Activated T-cell treated with anti-CD3 and anti-CD28 coated beads, Interleukin-2, amount 50 U/mL, for 4 hours (primary cell): ENCODE measurements around the gene TRIM8. TPM values are rescaled to one million over a fixed set of nuclear protein-coding genes. Genes with fewer than 3 reads are reported as not detected.

Experiments
- ATAC-seq, 2 donors: fragments of 200-7000 bp; cut with Tn5 transposase; one replicate each; pipeline ENCODE4 v1.10.0; 2021
- DNase-seq: peaks from one replicate; pipeline ENCODE4 v3.0.0-alpha.2; 2020
- H3K27me3 Mint-ChIP-seq: one replicate; pipeline ENCODE4 v1.8.0; 2021; ENCODE audit warnings: low read depth, mixed read lengths
- H3K36me3 Mint-ChIP-seq: one replicate; pipeline ENCODE4 v1.8.0; 2022; ENCODE audit warnings: mixed read lengths; ENCODE audit not compliant: insufficient read depth
- H3K4me1 Mint-ChIP-seq: one replicate; pipeline ENCODE4 v1.8.0; 2021; ENCODE audit warnings: low read depth, mixed read lengths
- H3K4me3 Mint-ChIP-seq: one replicate; pipeline ENCODE4 v1.8.0; 2021; ENCODE audit warnings: mild to moderate bottlenecking, moderate library complexity, mixed read lengths
- H3K9me3 Mint-ChIP-seq: one replicate; pipeline ENCODE4 v1.8.0; 2021; ENCODE audit warnings: mixed read lengths
- total RNA-seq, 3 donors: library from RNA; stranded (reverse); gene quantifications; one replicate each; pipeline ENCODE4 v1.2.1, GENCODE V29; 2021

The TRIM8 gene
- total RNA-seq, 3 donors from 2014 or later: 53.9 to 67.6 (median 59.9) TPM

GRCh38 chr10:102621443-102622325, 22.6 kb upstream of the TRIM8 start:
- ATAC-seq (peak in 1 of 2 donors; percentile 35), DNase-seq (no peak)
- H3K9me3 Mint-ChIP-seq: no peaks in the 10 kb centered on the region
- peak overlapping the region; percentile 17 for H3K4me3 Mint-ChIP-seq
- no peaks in the 10 kb centered on the region for H3K4me1 Mint-ChIP-seq
- no peaks in the 10 kb centered on the region for H3K27me3 Mint-ChIP-seq
- H3K36me3 Mint-ChIP-seq: peaks cover 9% of the 10 kb centered on the region

- Mint-ChIP-seq H3K9me3 (no peaks in the 10 kb centered on the region), H3K36me3 (peaks cover 5% of the 10 kb centered on the region), H3K4me1 (no peaks in the 10 kb centered on the region), H3K4me3 (no peak overlapping the region), H3K27me3 (no peaks in the 10 kb centered on the region)
- DNase-seq (no peak), ATAC-seq (no peak)
These were observed 20.2 kb upstream of the TRIM8 start for GRCh38 chr10:102624094-102624493.

GRCh38 chr10:102624751-102625645, 19.3 kb upstream of the TRIM8 start:
- ATAC-seq: no peak
- H3K36me3 Mint-ChIP-seq: peaks cover 5% of the 10 kb centered on the region
- H3K27me3 Mint-ChIP-seq: no peaks in the 10 kb centered on the region
- no peaks in the 10 kb centered on the region for H3K4me1 Mint-ChIP-seq
- no peak for DNase-seq
- no peaks in the 10 kb centered on the region for H3K9me3 Mint-ChIP-seq
- H3K4me3 Mint-ChIP-seq: no peak overlapping the region

- no peak for ATAC-seq
- Mint-ChIP-seq H3K36me3 (peaks cover 5% of the 10 kb centered on the region), H3K4me3 (no peak overlapping the region), H3K9me3 (no peaks in the 10 kb centered on the region), H3K27me3 (no peaks in the 10 kb centered on the region), H3K4me1 (no peaks in the 10 kb centered on the region)
- DNase-seq: no peak
These were observed 18.1 kb upstream of the TRIM8 start for GRCh38 chr10:102626026-102626685.

GRCh38 chr10:102627291-102627735, 17.0 kb upstream of the TRIM8 start:
- Mint-ChIP-seq H3K36me3 (peaks cover 5% of the 10 kb centered on the region), H3K9me3 (no peaks in the 10 kb centered on the region), H3K4me1 (peaks cover 2% of the 10 kb centered on the region), H3K27me3 (no peaks in the 10 kb centered on the region), H3K4me3 (no peak overlapping the region)
- DNase-seq (no peak), ATAC-seq (no peak)

GRCh38 chr10:102627736-102628293, 16.5 kb upstream of the TRIM8 start:
- H3K4me3 Mint-ChIP-seq: no peak overlapping the region
- H3K4me1 Mint-ChIP-seq: peaks cover 7% of the 10 kb centered on the region
- no peaks in the 10 kb centered on the region for H3K27me3 Mint-ChIP-seq
- DNase-seq (no peak), ATAC-seq (no peak)
- peaks cover 5% of the 10 kb centered on the region for H3K36me3 Mint-ChIP-seq
- H3K9me3 Mint-ChIP-seq: no peaks in the 10 kb centered on the region

GRCh38 chr10:102628451-102628911, 15.8 kb upstream of the TRIM8 start:
- Mint-ChIP-seq H3K4me1 (peaks cover 14% of the 10 kb centered on the region), H3K36me3 (peaks cover 3% of the 10 kb centered on the region), H3K9me3 (no peaks in the 10 kb centered on the region), H3K4me3 (no peak overlapping the region), H3K27me3 (no peaks in the 10 kb centered on the region)
- ATAC-seq (no peak), DNase-seq (no peak)

GRCh38 chr10:102629661-102630614, 14.3 kb upstream of the TRIM8 start:
- no peak overlapping the region for H3K4me3 Mint-ChIP-seq
- peaks cover 3% of the 10 kb centered on the region for H3K36me3 Mint-ChIP-seq
- no peak for DNase-seq
- H3K27me3 Mint-ChIP-seq: no peaks in the 10 kb centered on the region
- H3K4me1 Mint-ChIP-seq: peaks cover 26% of the 10 kb centered on the region
- H3K9me3 Mint-ChIP-seq: no peaks in the 10 kb centered on the region
- no peak for ATAC-seq

GRCh38 chr10:102630663-102631062, 13.6 kb upstream of the TRIM8 start:
- H3K4me1 Mint-ChIP-seq: peaks cover 33% of the 10 kb centered on the region
- no peaks in the 10 kb centered on the region for H3K27me3 Mint-ChIP-seq
- ATAC-seq: no peak
- no peaks in the 10 kb centered on the region for H3K9me3 Mint-ChIP-seq
- no peak for DNase-seq
- H3K4me3 Mint-ChIP-seq: no peak overlapping the region
- H3K36me3 Mint-ChIP-seq: peaks cover 3% of the 10 kb centered on the region

- H3K4me3 Mint-ChIP-seq: no peak overlapping the region
- H3K27me3 Mint-ChIP-seq: no peaks in the 10 kb centered on the region
- ATAC-seq (no peak), DNase-seq (no peak)
- peaks cover 3% of the 10 kb centered on the region for H3K36me3 Mint-ChIP-seq
- peaks cover 40% of the 10 kb centered on the region for H3K4me1 Mint-ChIP-seq
- H3K9me3 Mint-ChIP-seq: no peaks in the 10 kb centered on the region
These were observed 12.5 kb upstream of the TRIM8 start for GRCh38 chr10:102631525-102632393.

- H3K9me3 Mint-ChIP-seq: no peaks in the 10 kb centered on the region
- H3K4me1 Mint-ChIP-seq: peaks cover 42% of the 10 kb centered on the region
- DNase-seq (no peak), ATAC-seq (no peak)
- no peaks in the 10 kb centered on the region for H3K27me3 Mint-ChIP-seq
- H3K36me3 Mint-ChIP-seq: peaks cover 2% of the 10 kb centered on the region
- no peak overlapping the region for H3K4me3 Mint-ChIP-seq
These were observed 11.7 kb upstream of the TRIM8 start for GRCh38 chr10:102632394-102633111.

GRCh38 chr10:102633287-102633686, 11.0 kb upstream of the TRIM8 start:
- Mint-ChIP-seq H3K4me1 (peaks cover 42% of the 10 kb centered on the region), H3K9me3 (no peaks in the 10 kb centered on the region), H3K27me3 (no peaks in the 10 kb centered on the region), H3K36me3 (no peaks in the 10 kb centered on the region), H3K4me3 (peak overlapping the region; percentile 27)
- ATAC-seq (peak; percentile 76 to 77), DNase-seq (no peak)
